ENCODE results near the gene VDAC1. TPM values are rescaled to one million over a fixed set of nuclear protein-coding genes. Genes with fewer than 3 reads are reported as not detected.
"Not testable (repeated sequence)": the region's sequence is repeated elsewhere in the genome, so short reads cannot be mapped to it uniquely, and the experiment has no call there.

The VDAC1 gene
- total RNA-seq, 1 donor from 2014 or later = 458 TPM

DNA sequence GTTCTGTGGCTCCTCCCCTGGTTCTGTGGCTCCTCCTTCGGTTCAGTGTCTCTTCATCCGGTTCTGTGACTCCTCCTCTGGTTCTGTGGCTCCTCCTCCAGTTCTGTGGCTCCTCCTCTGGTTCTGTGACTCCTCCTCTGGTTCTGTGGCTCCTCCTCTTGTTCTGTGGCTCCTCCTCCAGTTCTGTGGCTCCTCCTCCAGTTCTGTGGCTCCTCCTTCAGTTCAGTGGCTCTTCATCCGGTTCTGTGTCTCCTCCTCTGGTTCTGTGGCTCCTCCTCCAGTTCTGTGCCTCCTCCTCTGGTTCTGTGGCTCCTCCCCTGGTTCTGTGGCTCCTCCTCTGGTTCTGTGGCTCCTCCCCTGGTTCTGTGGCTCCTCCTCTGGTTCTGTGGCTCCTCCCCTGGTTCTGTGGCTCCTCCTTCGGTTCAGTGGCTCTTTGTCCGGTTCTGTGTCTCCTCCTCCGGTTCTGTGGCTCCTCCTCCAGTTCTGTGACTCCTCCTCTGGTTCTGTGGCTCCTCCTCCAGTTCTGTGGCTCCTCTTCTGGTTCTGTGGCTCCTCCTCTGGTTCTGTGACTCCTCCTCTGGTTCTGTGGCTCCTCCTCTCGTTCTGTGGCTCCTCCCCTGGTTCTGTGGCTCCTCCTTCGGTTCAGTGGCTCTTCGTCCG is 68.7 kb downstream of the VDAC1 start:
- ATAC-seq; DNase-seq (ENCODE audit: missing footprints); intact Hi-C loops (cut with DNase I): not testable (repeated sequence)

DNA sequence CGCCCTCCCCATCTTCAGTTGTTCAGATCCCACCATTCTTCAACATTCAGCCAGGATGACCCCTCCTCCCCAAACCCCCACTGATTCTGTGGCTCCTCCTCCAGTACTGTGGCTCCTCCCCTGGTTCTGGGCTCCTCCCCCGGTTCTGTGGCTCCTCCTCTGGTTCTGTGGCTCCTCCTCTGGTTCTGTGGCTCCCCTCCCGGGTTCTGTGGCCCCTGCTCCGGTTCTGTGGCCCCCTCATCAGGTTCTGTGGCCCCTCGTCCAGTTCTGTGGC is 69.2 kb downstream of the VDAC1 start:
- intact Hi-C loops (cut with DNase I) = no loop called here
- ATAC-seq (no peak), DNase-seq (ENCODE audit: missing footprints) (no peak)

DNA sequence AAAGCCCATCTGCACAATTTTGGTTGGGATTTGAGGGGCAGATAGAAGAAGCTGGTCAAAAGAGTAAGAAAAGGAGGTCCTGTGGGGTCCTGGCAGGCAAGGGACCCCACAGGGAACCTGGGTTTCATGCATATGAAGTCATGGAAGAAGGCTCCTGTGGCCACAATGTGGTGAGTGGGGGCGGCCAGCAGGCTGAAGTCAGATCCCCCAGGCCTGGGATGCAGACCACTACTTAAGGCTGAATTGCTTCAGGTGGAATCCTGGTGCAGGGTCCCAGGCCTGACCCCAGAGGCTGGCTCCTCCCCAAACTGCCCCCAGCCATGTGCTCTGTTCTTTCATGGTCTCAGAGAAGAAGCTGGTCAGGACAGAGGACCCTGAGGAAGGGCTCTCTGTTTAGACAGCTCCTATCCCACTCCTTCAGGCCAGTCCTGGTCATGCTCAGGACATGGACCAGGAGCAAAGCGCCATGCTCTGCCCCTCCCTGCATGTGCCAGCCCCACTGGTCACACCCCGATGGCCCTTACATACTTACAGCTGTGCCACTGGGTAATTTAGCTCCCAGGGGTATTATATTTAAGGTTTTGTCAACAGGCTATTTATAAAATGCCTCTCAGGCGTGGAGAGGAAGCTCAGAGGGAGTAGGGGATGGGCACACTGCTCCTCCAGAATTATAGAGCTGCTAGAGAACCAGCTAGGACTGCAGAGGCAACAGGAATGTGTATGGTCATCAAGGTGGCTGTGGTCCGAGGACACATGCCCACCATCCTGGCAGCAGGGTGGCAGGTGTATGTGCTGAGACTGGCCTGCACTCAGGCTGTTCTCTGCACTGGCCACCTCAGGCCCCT is 69.7 kb downstream of the VDAC1 start:
- intact Hi-C loops (cut with DNase I) = no loop called here
- ATAC-seq = no peak
- DNase-seq (ENCODE audit: missing footprints) = no peak

DNA sequence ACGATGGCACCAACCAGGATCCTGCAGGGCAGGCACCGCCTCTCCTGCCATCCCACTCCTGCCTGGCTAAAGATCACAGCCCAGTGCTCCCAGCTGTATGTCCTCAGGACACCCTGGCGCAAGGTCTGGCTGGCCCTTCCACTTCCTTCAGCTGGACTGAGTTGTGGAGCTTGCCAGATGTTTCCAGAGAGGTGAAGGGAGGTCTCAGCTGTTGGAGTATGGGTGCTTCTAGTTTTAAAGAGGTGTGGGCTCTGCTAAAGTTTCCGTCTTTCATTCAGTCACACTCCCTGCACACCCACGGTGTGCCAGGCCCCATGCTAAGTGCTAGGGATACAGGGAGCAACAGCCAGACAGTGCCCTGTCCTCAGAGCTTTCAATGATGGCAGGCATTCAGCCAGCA is 70.5 kb downstream of the VDAC1 start:
- intact Hi-C loops (cut with DNase I) = no loop called here
- ATAC-seq (no peak), DNase-seq (ENCODE audit: missing footprints) (no peak)

DNA sequence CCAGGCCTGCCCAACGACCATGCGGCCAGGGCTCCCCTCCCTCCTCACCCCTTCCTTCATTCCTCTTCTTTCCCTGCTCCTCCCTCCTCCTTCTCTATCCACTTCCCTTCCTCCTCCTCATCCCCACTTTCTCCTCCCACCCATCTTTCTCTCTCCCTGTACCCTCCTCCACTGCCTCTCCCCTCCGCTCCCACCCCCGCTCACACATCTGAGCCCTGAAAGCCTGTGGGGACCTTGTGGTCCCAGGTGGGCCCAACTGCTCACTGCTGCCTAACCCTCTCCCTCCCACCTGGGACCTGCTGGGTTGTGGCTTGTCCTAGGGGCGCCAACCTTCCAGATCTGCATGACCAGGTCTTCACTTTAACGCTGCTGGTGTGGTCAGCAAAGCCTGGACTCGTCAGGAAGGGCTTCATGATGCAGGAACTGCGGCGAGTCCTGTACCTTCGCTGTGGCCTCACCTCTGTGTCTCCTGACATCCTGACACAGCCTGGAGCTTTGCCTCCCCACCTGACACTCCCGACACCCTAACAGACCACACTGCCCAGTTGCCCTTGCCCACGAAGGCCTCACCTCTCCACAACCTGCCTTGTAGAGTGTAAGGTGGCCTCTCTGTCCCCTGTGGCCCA is 71.0 kb downstream of the VDAC1 start:
- intact Hi-C loops (cut with DNase I) = no loop called here
- DNase-seq (ENCODE audit: missing footprints) (no peak), ATAC-seq (no peak)

DNA sequence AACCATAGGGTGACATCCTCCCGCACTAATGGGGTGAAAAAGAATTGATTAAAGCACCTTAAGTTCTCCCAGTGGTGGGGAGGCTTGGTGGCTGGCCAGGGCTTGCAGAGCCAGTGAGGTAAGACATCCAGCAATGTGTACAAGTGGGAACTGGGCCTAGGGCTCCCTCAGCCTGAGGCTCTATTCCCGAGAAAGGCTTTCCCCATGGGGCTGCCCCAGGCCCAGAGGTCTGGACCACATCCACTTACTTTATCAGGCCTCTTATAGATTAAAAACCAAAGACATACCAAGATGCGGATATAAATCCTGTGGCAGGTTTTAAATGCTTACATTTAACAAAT is 71.6 kb downstream of the VDAC1 start:
- DNase-seq (ENCODE audit: missing footprints) = no peak
- intact Hi-C loops (cut with DNase I) = no loop called here
- no peak for ATAC-seq

DNA sequence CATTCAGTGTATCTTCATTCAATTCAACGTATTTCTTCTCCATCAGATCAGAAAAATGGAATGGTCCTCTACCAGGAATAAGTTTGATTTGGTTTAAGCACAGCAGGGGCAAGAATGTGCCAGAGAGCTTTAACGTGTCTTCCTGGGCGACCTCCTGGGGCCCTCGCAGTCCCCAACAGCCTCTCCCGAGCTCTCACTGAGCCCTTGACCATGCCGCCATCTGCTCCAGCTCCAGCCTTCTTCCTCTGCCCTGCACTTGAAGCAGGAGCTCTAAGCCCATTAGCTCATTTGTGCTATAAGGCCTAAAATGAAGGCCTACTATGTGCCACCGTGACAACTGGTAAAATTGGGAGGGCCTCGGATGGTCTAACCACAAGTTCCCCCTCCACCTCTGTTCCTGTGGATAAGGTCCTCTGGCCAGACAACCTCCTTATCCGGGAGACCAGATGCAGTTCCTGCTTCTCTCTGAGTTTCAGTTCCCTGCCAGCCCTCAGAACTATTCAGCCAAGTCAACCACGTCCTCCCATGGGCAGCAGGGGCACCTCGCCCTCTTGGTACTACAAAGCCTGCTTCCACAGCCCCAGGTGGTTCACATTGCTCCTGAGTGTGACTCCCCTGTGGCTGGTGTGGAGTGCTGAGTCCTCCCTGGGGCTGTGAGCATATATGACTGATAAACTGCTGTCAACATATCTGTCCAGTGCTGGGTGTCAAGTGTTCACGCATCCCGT is 72.2 kb downstream of the VDAC1 start:
- intact Hi-C loops (cut with DNase I) = no loop called here
- DNase-seq (ENCODE audit: missing footprints) = no peak
- ATAC-seq = peak; percentile 49

DNA sequence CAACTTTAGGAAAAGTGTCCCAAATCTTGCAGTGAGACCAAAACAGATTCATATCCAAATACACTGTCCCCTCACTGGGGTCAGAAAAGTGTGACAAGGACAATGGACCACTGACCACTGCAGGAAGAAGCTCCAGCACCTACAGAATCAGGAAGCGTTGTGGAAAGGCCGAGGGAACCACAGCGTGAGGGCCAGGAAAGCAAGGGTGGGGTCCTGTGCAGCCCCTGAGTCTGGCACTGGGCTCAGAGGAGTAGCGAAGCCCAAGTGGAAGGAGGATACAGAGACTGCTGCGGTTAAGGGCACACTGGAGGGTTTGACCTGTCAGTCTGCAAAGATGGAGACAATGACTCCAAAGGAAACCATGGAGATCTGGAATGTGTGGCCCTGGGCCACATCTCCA is 73.2 kb downstream of the VDAC1 start:
- ATAC-seq = no peak
- intact Hi-C loops (cut with DNase I) = no loop called here
- no peak for DNase-seq (ENCODE audit: missing footprints)

DNA sequence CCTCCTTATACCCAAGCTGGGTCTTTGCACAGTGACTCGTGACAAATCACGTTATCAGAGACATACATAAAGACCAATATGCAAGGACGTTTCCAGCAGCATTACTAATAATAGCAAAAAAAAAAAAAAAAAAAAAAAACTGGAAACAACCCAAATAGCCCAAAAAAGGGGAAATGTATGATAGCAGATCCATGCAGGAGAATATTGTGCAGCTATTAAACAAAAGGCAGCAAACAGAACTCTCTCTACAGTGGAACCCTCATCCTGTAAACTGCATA is 74.0 kb downstream of the VDAC1 start:
- ATAC-seq = no peak
- intact Hi-C loops (cut with DNase I) = no loop called here
- no peak for DNase-seq (ENCODE audit: missing footprints)

DNA sequence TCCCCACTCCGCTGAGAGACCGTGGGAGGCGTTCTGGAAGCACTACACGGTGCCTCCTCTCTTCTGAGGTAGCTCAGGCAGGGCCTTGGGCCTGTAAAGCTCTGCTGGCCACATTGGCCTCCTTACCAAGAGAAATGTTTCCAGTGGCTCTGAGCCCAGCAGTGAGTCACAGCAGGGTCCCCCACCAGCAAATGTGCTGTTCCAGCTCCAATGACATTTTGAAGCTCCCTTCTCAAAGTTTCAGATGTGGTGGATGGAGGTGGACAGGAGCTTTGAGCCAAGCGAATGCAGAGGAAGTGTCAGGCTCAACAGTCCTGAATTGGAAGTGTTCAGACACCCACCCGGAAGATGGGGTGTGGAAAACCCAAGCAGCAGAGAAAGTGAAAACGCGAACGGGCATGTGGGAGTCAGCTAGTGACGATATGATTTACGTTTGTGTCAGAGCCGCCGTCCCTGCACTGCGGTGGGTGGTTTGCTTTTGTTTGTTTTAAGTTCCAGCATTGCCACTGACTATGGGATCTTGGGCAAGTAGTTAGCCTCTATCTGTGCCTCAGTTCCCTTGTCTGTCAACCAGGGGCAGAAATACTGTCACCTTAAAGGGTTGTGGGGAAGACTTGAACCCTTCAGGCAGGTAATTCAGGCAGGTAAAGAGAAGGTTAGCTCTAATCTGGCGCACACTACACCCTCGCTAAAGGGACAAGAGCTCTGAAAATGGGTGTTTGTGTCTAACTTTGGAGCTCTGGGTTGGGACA is 74.5 kb downstream of the VDAC1 start:
- intact Hi-C loops (cut with DNase I) = no loop called here
- DNase-seq (ENCODE audit: missing footprints) = no peak
- no peak for ATAC-seq

DNA sequence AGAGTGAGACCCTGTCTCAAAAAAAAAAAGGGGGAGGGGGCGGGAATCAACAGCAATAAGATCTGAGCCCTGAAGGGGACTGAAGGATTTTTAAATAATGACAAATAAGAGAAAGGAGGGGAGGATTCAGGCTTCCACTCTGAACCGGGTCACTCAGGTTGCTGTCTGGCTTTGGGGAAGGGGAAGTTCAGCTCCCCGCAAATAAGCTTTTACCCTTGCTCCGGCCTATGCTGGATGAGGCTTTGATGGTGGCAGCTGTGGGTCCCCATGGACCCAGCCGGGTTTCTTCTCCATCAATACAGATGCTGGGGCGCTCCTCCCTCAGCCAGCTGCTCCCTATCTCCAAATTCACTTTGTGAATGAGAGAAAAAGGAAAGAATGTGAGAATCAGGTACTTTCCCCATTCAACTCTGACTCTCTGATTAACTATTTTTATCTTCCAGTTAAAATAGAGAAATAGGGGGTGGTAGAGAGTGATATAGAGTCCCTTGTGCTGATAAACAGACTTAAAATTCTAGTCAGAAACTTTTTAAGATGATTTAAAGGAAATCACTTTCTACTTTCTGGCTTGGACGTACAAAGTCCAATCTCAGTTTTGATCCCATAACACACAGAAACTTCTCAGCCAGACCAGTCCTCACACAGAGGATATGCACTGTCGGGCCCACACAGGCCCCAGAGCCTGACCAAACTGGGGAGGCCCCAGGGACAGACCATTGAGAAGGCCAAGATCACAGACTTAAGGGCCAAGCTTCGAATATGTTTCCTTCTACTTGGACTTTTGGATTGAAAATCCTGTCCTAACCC is 76.0 kb downstream of the VDAC1 start:
- DNase-seq (ENCODE audit: missing footprints) (no peak), ATAC-seq (no peak)
- intact Hi-C loops (cut with DNase I) = no loop called here

DNA sequence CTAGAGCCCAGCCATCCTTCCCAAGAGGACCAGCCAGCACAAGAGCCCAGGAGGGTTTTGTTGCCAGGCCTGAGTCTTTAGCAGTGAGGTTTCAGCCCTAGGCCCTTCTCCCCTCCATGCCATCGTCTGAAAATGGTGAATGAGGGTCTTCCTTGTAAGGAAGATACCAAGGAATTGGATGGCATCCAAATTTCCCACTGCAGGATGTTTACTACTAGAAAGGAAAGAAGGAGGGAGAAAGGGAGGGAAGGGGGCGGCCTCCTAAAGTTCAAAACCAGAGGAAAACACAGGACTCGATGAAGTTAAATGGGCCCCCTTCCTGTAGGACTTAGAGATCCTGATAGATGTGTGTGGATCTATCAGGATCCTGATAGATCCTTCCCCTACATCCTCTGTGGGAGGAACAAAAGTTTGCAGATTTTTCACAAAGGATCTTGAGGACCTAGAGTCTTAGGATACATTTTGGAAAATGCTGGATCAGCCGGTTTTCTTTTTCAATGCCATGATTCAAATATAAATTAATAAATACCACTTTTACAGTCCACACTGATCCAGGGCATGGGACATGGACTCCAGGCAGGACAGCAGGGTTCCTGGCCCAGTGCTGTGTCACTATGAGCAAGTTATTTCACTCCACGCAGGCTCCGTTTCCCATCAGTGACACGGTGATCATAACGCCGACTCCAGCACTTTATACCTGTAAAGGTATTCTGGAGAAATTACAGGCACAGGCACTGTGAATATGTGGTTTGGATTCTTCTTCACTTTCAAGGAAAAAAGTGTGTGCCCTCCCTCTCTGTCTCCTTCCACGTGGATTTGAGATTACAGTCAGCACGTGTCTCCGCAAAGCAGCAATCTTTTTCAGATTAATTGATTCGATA is 77.2 kb downstream of the VDAC1 start:
- DNase-seq (ENCODE audit: missing footprints) (no peak), ATAC-seq (no peak)
- intact Hi-C loops (cut with DNase I) = no loop called here

DNA sequence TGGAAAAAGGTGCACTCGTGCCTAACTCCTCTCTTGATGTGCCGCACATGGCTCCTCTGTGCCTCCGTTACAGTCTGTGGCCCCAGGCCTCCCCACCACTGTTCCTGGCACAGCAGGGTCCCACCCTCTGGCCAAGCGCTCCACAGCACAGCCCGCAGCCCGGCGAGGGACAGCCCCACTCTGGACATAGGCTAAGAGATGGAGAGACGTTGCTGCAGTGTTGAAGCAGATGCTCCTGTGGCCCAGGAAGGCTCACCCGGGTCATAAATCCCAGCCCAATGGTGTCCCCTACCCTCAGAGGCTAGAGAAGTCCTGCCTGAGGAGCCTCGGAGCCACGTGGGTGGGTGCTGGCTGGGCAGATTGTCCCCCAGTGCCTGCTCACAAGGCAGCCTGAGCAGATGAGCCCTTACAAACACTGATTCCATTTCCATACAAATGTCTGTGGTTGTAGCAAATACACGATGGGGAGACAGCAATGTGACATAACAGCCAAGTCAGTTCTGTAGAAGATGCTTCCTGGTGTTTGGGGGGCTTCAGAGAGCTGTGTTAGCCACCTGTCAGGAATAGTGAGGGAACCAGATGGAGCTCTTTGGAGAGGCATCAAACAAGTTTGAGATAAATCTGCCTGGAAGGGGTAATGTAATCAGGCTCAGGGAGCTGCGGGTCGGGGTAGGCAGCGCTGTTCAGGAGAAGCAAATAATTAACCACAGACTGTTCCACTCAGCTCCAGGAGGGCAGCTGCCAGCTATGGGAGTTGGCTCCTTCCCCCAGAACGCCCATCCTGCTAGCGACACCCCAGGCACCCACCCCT is 78.1 kb downstream of the VDAC1 start:
- intact Hi-C loops (cut with DNase I) = no loop called here
- DNase-seq (ENCODE audit: missing footprints) (no peak), ATAC-seq (no peak)

DNA sequence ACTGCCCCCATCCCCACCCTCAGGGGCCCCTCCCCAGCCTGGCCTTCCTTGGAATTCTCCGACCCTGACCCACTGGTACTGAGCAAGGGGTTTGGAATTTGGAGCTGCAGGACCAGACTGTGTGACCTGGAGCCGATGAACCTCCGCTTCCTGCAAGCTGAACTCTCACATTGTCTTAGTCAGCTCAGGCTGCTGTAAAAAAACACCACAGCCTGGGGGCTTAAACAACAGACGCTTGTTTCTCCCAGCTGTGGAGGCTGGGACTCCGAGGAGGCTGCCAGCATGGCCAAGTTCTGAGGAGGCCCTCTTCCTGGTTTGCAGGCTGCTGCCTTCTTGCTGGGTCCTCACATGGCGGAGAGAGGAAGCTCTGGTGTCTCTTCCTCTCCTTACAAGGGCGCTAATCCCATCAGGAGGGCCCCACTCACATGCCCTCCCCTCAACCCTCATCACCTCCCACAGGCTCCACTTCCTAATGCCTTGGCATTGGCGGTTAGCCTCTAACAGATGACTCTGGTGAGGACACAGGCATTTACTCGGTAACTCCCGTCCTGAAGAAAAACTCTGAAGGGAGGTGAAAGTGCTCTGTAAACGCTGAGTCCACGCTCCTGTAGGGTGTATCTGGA is 78.8 kb downstream of the VDAC1 start:
- intact Hi-C loops (cut with DNase I) = no loop called here
- DNase-seq (ENCODE audit: missing footprints) (no peak), ATAC-seq (no peak)

DNA sequence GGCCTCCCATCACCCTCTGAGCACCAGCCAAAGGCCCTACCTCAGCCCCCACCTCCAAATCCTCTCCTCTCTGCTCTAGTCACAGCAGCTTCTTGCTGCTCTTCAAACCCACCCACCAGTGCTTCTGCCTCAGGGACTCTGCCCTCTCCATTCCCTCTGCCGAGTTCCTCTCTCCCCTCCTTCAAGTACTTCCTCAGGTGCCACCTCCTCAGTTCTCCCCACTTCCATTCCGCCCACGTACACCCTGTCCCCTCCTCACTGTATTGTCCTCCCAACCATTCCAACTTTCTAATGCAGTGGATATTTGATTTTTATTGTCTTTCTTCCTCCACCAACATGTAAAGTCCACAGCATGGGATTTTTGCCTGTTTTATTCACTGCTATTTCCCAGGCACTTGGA is 79.5 kb downstream of the VDAC1 start:
- intact Hi-C loops (cut with DNase I) = no loop called here
- DNase-seq (ENCODE audit: missing footprints) (no peak), ATAC-seq (no peak)

DNA sequence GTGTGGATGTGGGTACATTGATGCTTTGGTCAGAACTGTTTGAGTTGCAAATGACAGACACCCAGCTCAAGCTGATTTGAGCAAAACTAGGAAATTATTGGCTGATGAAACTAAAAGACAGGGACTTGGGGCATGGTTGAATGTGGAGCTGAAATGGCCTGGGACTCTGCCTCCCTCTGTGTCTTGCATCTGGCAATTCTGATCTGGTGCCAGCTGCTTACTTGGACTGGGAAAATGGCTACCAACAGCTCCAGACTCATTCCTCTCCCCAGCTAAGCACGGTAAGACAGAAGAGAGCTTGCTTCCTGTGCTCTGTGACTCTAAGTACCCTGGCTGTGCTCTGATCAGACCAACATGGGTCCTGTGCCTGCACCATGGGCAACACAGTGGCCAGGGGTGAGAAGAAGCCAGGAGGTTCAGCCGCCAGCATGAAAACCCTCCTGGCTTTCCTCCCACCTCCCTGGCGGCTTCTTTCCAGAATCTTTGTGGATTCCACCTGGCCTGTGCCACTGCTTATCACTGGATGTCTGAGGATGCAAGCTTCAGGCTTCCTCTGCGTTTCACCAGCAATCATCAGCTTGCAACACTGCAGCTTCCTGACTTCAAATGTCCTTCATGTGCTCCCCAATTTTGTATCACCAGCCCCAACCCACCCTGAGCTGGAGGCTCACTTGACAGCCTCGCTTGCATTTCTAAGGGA is 80.4 kb downstream of the VDAC1 start:
- ATAC-seq = no peak
- DNase-seq (ENCODE audit: missing footprints) = no peak
- intact Hi-C loops (cut with DNase I) = no loop called here

Data from Right ventricle myocardium inferior (tissue), 1 donor.